Endothelial cell of umbilical vein (primary cell): ENCODE data around the gene TNRC6A.

Experiments used
- EZH2 ChIP-seq: IDR thresholded peaks from 2 replicates; pipeline ENCODE4 v1.6.1; 2012; ENCODE audit warnings: borderline replicate concordance, low read depth, mild to moderate bottlenecking, moderate library complexity, low read length, inconsistent platforms; ENCODE audit not compliant: severe bottlenecking
- FOS ChIP-seq: IDR thresholded peaks from 2 replicates; pipeline ENCODE4 v1.6.1; 2011; ENCODE audit warnings: mild to moderate bottlenecking, low read length, moderate library complexity, borderline replicate concordance; ENCODE audit not compliant: insufficient read depth
- GATA2 ChIP-seq: IDR thresholded peaks from 2 replicates; pipeline ENCODE4 v1.7.0; 2011; ENCODE audit warnings: low read depth, mild to moderate bottlenecking, moderate library complexity, mixed read lengths, low read length; ENCODE audit not compliant: insufficient read length, insufficient read depth
- POLR2A ChIP-seq: IDR thresholded peaks from 2 replicates; pipeline ENCODE4 v1.6.1; 2012; ENCODE audit warnings: low read depth, mild to moderate bottlenecking, control low read depth, low read length
- POLR2AphosphoS5 ChIP-seq: IDR thresholded peaks from 2 replicates; pipeline ENCODE4 v1.6.1; 2012; ENCODE audit warnings: low read depth, mild to moderate bottlenecking, control low read depth, low read length, moderate library complexity; ENCODE audit not compliant: insufficient read depth
- TF ChIP-seq, protein P1 (sequence below), 2 donors: IDR thresholded peaks; 1 replicate in 1 of 2; 2 replicates in 1 of 2; pipeline ENCODE4 v1.5.1; 2011; ENCODE audit warnings: low read length in 2 of 2, mild to moderate bottlenecking in 2 of 2, moderate library complexity in 2 of 2, control low read depth in 1 of 2, inconsistent platforms in 1 of 2, low read depth in 1 of 2; ENCODE audit not compliant: insufficient read depth in 1 of 2; ENCODE audit errors: extremely low read depth in 1 of 2

DNA sequence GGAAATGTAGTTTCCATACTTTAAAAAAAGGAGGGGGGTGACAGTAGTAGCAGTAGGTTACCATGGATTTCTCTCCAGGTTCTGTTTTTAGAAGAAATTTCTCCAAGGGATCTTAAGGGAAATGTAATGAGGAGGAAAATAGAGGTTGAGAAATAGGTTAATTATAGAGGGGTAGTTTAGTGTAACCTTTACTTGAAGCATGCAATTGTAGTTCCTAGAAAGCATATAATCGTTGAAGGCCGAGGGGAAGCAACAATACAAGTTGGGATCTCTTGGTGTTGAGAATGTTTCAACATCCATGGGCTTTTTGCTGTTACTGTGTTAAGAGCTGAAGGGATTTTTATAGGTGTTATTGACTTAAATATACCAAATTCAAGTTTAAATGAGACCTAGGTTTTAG lies 25.1 kb downstream of the TNRC6A start:
- TF ChIP-seq, protein P1, sequence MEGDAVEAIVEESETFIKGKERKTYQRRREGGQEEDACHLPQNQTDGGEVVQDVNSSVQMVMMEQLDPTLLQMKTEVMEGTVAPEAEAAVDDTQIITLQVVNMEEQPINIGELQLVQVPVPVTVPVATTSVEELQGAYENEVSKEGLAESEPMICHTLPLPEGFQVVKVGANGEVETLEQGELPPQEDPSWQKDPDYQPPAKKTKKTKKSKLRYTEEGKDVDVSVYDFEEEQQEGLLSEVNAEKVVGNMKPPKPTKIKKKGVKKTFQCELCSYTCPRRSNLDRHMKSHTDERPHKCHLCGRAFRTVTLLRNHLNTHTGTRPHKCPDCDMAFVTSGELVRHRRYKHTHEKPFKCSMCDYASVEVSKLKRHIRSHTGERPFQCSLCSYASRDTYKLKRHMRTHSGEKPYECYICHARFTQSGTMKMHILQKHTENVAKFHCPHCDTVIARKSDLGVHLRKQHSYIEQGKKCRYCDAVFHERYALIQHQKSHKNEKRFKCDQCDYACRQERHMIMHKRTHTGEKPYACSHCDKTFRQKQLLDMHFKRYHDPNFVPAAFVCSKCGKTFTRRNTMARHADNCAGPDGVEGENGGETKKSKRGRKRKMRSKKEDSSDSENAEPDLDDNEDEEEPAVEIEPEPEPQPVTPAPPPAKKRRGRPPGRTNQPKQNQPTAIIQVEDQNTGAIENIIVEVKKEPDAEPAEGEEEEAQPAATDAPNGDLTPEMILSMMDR (IDR thresholded peaks at IDR 0.05; ENCODE audit: extremely low read depth in 1 of 2, insufficient read depth in 1 of 2, low read depth in 1 of 2, low read length in 2 of 2) = no peak
- no peak for TF ChIP-seq POLR2A
- TF ChIP-seq FOS = no peak
- no peak for TF ChIP-seq POLR2AphosphoS5
- TF ChIP-seq GATA2 = no peak
- TF ChIP-seq EZH2 = no peak
